IMR-90 (cell line): Measurements from ENCODE around the gene TTC23L.

Experiments
- BHLHE40 ChIP-seq: fragments of 150-350 bp; IDR thresholded peaks from 2 replicates; pipeline ENCODE4 v1.6.1; 2016; ENCODE audit warnings: mild to moderate bottlenecking, low read depth, low read length
- CEBPB ChIP-seq: IDR thresholded peaks from 2 replicates; pipeline ENCODE4 v1.6.1; 2012; ENCODE audit warnings: low read depth, low read length, improper control_type of control experiment
- CHD1 ChIP-seq: IDR thresholded peaks from 2 replicates; pipeline ENCODE4 v1.6.1; 2012; ENCODE audit warnings: low read depth, low read length, improper control_type of control experiment
- CTCF ChIP-seq: conservative IDR thresholded peaks from 2 replicates; pipeline ENCODE4 v1.5.1; 2012; ENCODE audit warnings: mild to moderate bottlenecking, low read depth, low read length, improper control_type of control experiment
- FOS ChIP-seq: fragments of 150-350 bp; IDR thresholded peaks from 2 replicates; pipeline ENCODE4 v1.6.1; 2016; ENCODE audit warnings: low read depth, low read length
- MAFK ChIP-seq: IDR thresholded peaks from 2 replicates; pipeline ENCODE4 v1.6.1; 2012; ENCODE audit warnings: low read depth, low read length, improper control_type of control experiment
- MAZ ChIP-seq: IDR thresholded peaks from 2 replicates; pipeline ENCODE4 v1.6.1; 2012; ENCODE audit warnings: low read depth, mild to moderate bottlenecking, low read length, improper control_type of control experiment, moderate library complexity, borderline replicate concordance
- MXI1 ChIP-seq: IDR thresholded peaks from 2 replicates; pipeline ENCODE4 v1.6.1; 2012; ENCODE audit warnings: low read depth, mild to moderate bottlenecking, low read length, moderate library complexity, borderline replicate concordance
- NFE2L2 ChIP-seq: fragments of 150-350 bp; IDR thresholded peaks from 2 replicates; pipeline ENCODE4 v1.6.1; 2016; ENCODE audit warnings: low read depth, mild to moderate bottlenecking, low read length
- POLR2A ChIP-seq: IDR thresholded peaks from 2 replicates; pipeline ENCODE4 v1.6.1; 2012; ENCODE audit warnings: mild to moderate bottlenecking, low read depth, low read length
- RAD21 ChIP-seq: IDR thresholded peaks from 2 replicates; pipeline ENCODE4 v1.6.1; 2012; ENCODE audit warnings: low read length, improper control_type of control experiment
- RCOR1 ChIP-seq: IDR thresholded peaks from 2 replicates; pipeline ENCODE4 v1.6.1; 2012; ENCODE audit warnings: mild to moderate bottlenecking, low read length, improper control_type of control experiment; ENCODE audit not compliant: insufficient replicate concordance
- RFX5 ChIP-seq: IDR thresholded peaks from 2 replicates; pipeline ENCODE4 v1.8.0; 2012; ENCODE audit warnings: low read depth, mild to moderate bottlenecking, low read length, moderate library complexity
- USF2 ChIP-seq: fragments of 150-350 bp; IDR thresholded peaks from 2 replicates; pipeline ENCODE4 v1.6.1; 2017; ENCODE audit warnings: mild to moderate bottlenecking, antibody characterized with exemption, low read length, low read depth

GRCh38 chr5:34903260-34903659 is 64.3 kb downstream of the TTC23L start:
- TF ChIP-seq POLR2A (no peak), RAD21 (no peak), USF2 (no peak), CHD1 (no peak), CTCF (no peak), CEBPB (no peak), MAZ (no peak), BHLHE40 (no peak), FOS (no peak), NFE2L2 (no peak), MXI1 (no peak), RCOR1 (no peak), MAFK (no peak), RFX5 (no peak)
